Adrenal gland (tissue), 12 donors: ENCODE measurements around the gene TCF12. TPM values are rescaled to one million over a fixed set of nuclear protein-coding genes. Genes with fewer than 3 reads are reported as not detected.

Experiments used
- DNase-seq, 7 donors: peaks; one replicate each; pipeline ENCODE4 v3.0.0-alpha.2; 2019 to 2020
- H3K27ac ChIP-seq, 5 donors: fragments of 200-600 bp; sonication (generic) in 4 of 5; 1 replicate in 3 of 5; 2 replicates in 2 of 5; pipeline versions ENCODE4 v1.5.1 to v1.8.0; 2016 to 2020; ENCODE audit warnings: mild to moderate bottlenecking in 1 of 5
- H3K27me3 ChIP-seq: fragments of 200-600 bp; 2 replicates; pipeline ENCODE4 v1.8.0; 2021
- H3K36me3 ChIP-seq, 2 donors: fragments of 200-600 bp; replicated peaks in 1 of 2; 1 replicate in 1 of 2; 2 replicates in 1 of 2; pipeline versions ENCODE4 v1.5.1 to v1.8.0; 2018 to 2022
- H3K4me1 ChIP-seq, 2 donors: fragments of 200-600 bp; replicated peaks in 1 of 2; 1 replicate in 1 of 2; 2 replicates in 1 of 2; pipeline versions ENCODE4 v1.5.1 to v1.8.0; 2018 to 2021
- H3K4me3 ChIP-seq, 4 donors: fragments of 200-600 bp; sonication (generic) in 3 of 4; one replicate each; pipeline ENCODE4 v1.5.1; 2016 to 2018
- H3K9me3 ChIP-seq, 3 donors: fragments of 200-600 bp; sonication (generic) in 1 of 3; replicated peaks in 1 of 3; 1 replicate in 2 of 3; 2 replicates in 1 of 3; pipeline versions ENCODE4 v1.5.1 to v1.8.0; 2016 to 2021
- POLR2A ChIP-seq, 2 donors: fragments of 450-650 bp; IDR thresholded peaks; one replicate each; pipeline ENCODE4 v1.6.1; 2017; ENCODE audit warnings: antibody characterized with exemption in 2 of 2, mild to moderate bottlenecking in 2 of 2, moderate library complexity in 1 of 2
- WGBS, 4 donors: extraction: QIAGEN DNeasy Blood & Tissue Kit in 2 of 4; methylation state at CpG; one replicate each; pipeline versions ENCODE4 v1.1.5 to v1.1.7; 2013 to 2017; 5-methylcytosine and 5-hydroxymethylcytosine counted together
- intact Hi-C, 2 donors: fragments of 100-400 bp; cut with DNase I; formaldehyde crosslinking; loops; one replicate each; pipeline versions ENCODE4 v1.14.1 to v1.15.0; 2022 to 2023
- polyA plus RNA-seq, 3 donors: library from polyadenylated mRNA; stranded (reverse); fragments of 200-250 nt in 2 of 3; fragments of 350-450 nt in 1 of 3; fragmentation: Illumina TruSeq in 1 of 3; extraction: RNeasy Lipid Tissue Mini Kit (QIAGEN cat#74804) in 1 of 3; gene quantifications; one replicate each; pipeline ENCODE4 v1.2.3, GENCODE V29; 2013 to 2014
- total RNA-seq, 9 donors: library from RNA; depleted of rRNA in 4 of 9; stranded (reverse); fragments of >200 nt in 4 of 9; fragments of 120-200 nt in 1 of 9; fragmentation: NEBNext Ultra II Directional in 1 of 9; extraction: Animal tissue kit (Norgen Biotek cat#: 25700) in 1 of 9; gene quantifications; one replicate each; pipeline versions ENCODE4 v1.1.0 to v1.2.4, GENCODE V29; 2013 to 2023
- TF ChIP-seq, protein P1 (sequence below), 6 experiments: fragments of 450-650 bp in 4 of 6; fragments of 200-600 bp in 2 of 6; sonication (generic) in 1 of 6; IDR thresholded peaks; 1 replicate in 5 of 6; 2 replicates in 1 of 6; pipeline versions ENCODE4 v1.5.1 to v1.8.0; 2016 to 2021; ENCODE audit warnings: antibody characterized with exemption in 6 of 6, mild to moderate bottlenecking in 2 of 6, moderate library complexity in 1 of 6
- donor health status: healthy with polysubstance abuse.
- donor health status: Bipolar disorder and iron deficiency.
- donor health status: DM: yes; HTN: yes; CAD: no.
- donor health status: DM: no; HTN: no; CAD: no.
- donor health status: DM: no; HTN: no; CAD: no.
- donor health status: DM: yes; HTN: yes; CAD: no.

The TCF12 gene
- total and polyA plus RNA-seq, 12 donors = 7.6 to 121 (median 75.6) TPM

DNA sequence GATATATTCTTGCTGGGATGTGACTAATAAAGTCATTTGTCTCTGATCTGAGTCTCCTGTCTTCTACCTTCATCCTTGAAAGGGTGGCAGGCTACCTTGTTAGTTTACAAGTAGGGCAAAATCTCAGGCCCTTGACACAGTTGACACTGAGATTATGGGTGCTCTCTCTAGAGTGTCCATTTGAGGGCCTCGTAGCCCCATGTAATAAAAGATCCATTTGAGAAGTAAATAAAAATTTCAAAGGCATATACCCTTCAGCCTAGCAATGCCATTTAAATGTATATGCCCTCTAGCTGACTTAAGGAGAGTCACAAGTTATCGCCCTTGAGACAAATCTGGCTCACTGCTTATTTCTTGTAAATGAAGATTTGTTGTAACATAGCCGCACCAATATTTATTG, 98.6 kb downstream of the TCF12 start:
- TF ChIP-seq POLR2A (IDR thresholded peaks at IDR 0.05) = no peak
- TF ChIP-seq, protein P1, sequence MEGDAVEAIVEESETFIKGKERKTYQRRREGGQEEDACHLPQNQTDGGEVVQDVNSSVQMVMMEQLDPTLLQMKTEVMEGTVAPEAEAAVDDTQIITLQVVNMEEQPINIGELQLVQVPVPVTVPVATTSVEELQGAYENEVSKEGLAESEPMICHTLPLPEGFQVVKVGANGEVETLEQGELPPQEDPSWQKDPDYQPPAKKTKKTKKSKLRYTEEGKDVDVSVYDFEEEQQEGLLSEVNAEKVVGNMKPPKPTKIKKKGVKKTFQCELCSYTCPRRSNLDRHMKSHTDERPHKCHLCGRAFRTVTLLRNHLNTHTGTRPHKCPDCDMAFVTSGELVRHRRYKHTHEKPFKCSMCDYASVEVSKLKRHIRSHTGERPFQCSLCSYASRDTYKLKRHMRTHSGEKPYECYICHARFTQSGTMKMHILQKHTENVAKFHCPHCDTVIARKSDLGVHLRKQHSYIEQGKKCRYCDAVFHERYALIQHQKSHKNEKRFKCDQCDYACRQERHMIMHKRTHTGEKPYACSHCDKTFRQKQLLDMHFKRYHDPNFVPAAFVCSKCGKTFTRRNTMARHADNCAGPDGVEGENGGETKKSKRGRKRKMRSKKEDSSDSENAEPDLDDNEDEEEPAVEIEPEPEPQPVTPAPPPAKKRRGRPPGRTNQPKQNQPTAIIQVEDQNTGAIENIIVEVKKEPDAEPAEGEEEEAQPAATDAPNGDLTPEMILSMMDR (IDR thresholded peaks at IDR 0.05) = peak in 1 of 6 experiments; percentile 3

DNA sequence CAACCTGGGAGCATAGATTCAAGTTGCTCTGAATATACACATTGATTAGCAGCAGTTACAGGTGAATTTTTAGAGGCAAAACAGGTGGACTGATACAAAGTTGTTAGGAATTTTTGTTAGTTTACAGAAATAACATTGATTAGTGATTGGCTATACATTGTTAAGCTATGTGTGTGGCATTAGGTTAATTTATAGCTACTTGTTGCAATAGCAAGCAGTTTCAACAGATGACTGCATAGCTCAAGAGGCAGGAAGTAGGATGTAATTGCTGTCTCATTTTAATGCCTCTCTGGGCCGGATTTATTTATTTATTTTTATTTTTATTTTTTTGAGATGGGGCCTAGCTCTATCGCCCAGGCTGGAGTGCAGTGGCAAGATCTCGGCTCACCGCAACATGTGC, 99.7 kb downstream of the TCF12 start:
- H3K4me1 ChIP-seq = peaks cover 0 to 20% of the 10 kb centered on the region in 2 donors
- no peak for DNase-seq
- TF ChIP-seq POLR2A (IDR thresholded peaks at IDR 0.05) = no peak
- TF ChIP-seq, protein P1 (IDR thresholded peaks at IDR 0.05) = no peak
- WGBS, 4 donors = 69 to 94% (median 82%) methylated on average over 3 to 4 of the region's 4 CpGs
- no peaks in the 10 kb centered on the region for H3K36me3 ChIP-seq
- no peaks in the 10 kb centered on the region for H3K9me3 ChIP-seq
- no peak overlapping the region for H3K4me3 ChIP-seq
- no peak overlapping the region for H3K27ac ChIP-seq
- no peaks in the 10 kb centered on the region for H3K27me3 ChIP-seq
- intact Hi-C loops = no loop called here

More for the DNA sequence above, 98.6 kb downstream of the TCF12 start:
- no peak overlapping the region for H3K27ac ChIP-seq
- H3K36me3 ChIP-seq = no peaks in the 10 kb centered on the region
- intact Hi-C loops = no loop called here
- H3K4me3 ChIP-seq = no peak overlapping the region
- peaks cover 0 to 20% of the 10 kb centered on the region in 2 donors for H3K4me1 ChIP-seq
- WGBS, 4 donors = 90 to 95% (median 94%) methylated on average over 3 of the region's 3 CpGs
- no peak for DNase-seq
- H3K9me3 ChIP-seq = no peaks in the 10 kb centered on the region
- no peaks in the 10 kb centered on the region for H3K27me3 ChIP-seq

DNA sequence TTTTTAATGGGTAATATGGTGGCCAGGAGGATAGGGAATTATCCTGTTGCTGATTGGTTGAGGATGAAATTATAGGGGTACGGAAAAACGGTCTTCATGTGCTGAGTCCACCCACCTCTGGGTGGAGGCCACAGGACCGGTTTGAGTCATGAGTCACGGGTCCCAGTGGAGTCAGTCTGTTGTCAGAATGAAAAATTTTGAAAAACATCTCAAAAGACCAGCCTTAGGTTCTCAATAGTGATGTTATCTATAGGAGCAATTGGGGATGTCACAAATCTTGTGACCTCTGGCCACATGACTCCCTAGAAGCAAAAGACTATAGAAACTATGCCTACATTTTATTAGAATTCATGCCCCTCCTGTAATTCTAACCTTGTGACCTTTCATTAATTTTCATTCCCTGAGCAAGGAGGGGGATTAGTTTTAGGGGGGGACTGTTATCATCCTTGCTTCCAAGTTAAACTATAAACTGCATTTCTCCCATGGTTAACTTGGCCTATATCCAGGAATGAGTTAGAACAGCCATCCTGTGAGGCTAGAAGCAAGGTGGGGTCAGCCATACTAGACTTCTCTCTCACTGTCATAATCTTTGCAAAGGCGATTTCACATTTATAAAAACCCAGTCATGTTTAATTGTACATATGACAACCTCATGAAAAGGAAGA, 101.2 kb downstream of the TCF12 start:
- H3K27ac ChIP-seq = no peak overlapping the region
- no peak overlapping the region for H3K4me3 ChIP-seq
- H3K27me3 ChIP-seq = no peaks in the 10 kb centered on the region
- H3K36me3 ChIP-seq = no peaks in the 10 kb centered on the region
- 66 to 84% (median 72%) methylated on average over 5 of the region's 5 CpGs for WGBS, 4 donors
- H3K4me1 ChIP-seq = peaks cover 0 to 20% of the 10 kb centered on the region in 2 donors
- no peak for DNase-seq
- intact Hi-C loops = no loop called here
- no peaks in the 10 kb centered on the region for H3K9me3 ChIP-seq
- no peak for TF ChIP-seq POLR2A (IDR thresholded peaks at IDR 0.05)
- TF ChIP-seq, protein P1 (IDR thresholded peaks at IDR 0.05) = no peak

DNA sequence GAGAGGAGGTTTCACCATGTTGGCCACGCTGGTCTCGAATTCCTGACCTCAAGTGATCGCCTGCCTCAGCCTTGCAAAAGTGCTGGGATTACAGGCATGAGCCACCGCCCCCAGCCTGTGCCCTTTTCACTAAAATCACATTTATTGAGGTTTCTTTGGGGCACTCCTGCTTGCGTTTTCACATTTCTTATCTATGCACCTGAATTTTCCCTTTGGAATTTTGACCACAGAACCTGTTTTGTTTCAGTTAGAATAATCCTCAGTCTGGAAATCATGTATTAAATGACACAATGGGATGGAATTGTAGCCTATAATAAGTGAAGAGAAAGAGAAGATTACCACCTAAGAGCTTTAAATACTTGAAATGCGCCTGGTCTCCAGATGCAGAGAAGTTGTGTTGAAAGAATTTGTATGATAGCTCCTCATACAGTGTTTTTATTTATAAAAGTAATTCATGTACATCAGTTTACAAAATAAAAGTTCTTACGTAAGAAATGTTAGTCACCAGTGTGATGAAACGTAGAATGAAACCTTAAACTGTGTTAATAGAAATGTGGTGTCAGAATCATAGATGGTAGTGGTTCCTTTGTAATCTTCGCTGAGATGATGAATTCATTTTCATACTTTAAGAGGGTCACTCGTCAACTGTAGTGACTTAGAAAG, 107.0 kb downstream of the TCF12 start:
- TF ChIP-seq POLR2A (IDR thresholded peaks at IDR 0.05) = no peak
- TF ChIP-seq, protein P1 (IDR thresholded peaks at IDR 0.05) = no peak
- no peaks in the 10 kb centered on the region for H3K36me3 ChIP-seq
- 81 to 87% (median 83%) methylated on average over 10 of the region's 10 CpGs for WGBS, 4 donors
- intact Hi-C loops = no loop called here
- no peak overlapping the region for H3K27ac ChIP-seq
- no peak overlapping the region for H3K4me3 ChIP-seq
- DNase-seq = no peak
- no peaks in the 10 kb centered on the region for H3K27me3 ChIP-seq
- H3K9me3 ChIP-seq = no peaks in the 10 kb centered on the region
- H3K4me1 ChIP-seq = no peaks in the 10 kb centered on the region
